NCI-H1105 treated with DMSO at 0.1 percent for 48 hours (cell line): ENCODE data around the gene OR52E4.

Experiments
- DNase-seq: peaks from one replicate; lab custom pipeline; 2025; lab: John Stamatoyannopoulos, UW

OR52E4 gene

DNA sequence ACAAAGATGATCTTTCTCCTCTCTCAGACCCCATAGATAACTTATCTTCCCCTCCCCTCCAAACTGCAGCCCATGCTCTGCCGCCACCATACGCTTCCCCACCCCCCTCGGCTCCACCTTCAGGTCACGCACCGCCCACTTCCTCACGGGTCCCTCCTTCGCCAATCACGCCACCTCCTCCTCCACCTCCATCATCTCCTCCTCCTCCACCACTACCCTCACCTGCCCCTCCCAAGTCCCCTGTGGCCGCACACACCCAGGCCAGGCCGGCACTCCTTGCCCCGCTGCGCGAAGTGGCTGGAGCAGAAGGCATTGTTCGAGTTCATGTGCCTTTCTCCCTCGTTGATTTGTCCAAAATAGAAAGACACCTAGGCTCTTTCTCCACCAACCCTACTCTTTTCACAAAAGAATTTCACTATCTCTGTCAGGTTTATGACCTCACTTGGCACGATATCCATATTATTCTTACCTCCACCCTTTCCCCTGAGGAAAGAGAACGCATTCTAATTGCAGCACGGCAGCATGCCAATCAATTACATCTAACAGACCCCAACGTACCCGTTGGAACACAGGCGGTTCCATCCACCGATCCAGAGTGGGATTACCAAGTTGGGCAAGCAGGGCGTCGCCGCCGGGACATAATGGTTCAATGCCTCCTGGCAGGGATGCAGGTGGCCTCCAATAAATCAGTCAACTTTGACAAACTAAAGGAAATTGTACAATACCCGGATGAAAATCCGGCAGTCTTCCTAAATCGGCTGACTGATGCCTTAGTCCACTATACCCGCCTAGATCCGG, 49.3 kb downstream of the OR52E4 start:
- no peak for DNase-seq

DNA sequence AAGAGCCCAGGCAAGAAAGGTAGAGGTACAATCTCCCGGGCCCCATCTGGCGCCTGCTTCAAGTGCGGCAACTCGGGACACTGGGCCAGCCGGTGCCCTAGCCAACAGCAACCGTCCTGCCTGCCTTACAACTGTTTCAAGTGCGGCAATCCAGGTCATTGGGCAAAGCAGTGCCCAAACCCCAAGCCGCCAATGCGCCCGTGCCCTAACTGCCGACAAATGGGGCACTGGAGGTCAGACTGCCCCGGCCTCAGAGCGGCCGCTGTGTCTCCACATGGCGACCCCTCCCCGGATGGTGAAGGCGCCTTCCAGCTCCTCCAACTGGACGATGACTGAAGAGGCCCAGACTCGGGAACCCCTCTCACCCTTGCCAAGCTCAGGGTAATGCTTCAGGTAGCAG, 50.2 kb downstream of the OR52E4 start:
- DNase-seq: no peak

DNA sequence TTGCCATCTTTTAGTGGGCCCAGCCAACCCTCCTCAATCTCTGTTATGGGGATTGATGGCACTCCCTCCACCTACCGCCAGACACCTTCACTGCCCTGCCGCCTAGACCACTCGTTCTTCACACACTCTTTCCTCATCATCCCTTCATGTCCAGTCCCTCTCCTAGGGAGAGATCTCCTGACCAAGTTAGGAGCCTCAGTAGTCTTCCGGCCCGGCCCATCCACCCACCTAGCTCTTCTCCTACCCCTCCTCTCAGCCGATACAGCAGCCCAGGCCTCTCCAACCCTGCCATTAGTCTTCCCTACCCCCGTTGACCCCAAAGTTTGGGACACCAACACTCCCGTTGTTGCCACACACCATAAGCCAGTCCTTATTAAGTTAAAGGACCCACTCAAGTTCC, 50.6 kb downstream of the OR52E4 start:
- DNase-seq: no peak

DNA sequence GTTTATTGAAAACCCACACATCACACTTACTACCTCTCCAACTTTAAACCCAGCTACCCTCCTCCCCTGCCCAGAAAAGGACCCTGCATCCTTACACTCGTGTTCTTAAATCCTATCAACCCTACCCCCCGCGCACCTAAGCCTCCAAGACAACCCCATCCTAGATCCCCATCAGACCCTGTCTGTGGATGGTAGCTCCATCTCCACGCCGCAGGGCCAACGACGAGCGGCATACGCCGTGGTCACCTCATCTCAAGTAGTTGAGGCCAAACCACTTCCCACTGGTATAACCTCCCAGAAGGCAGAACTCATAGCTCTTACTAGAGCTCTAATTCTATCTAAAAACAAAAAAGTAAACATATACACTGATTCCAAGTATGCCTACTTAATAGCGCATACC, 52.2 kb downstream of the OR52E4 start:
- DNase-seq: no peak

DNA sequence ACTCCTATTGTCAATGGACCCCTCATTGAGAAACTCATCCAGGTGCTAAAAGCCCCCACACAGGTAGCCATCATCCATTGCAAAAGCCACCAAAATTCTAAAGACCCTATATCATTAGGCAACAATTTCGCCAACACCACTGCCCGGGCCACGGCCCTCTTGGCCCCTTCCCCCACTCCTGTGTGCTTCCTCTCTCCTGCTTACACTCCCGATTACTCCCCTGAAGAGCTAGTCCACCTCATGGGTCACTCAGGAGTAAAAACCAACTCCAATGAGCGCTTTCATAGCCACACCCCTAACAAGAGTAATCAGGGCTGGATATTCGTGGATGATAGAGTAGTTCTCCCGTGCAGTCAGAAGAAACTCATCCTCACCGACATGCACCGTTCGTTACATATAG, 52.7 kb downstream of the OR52E4 start:
- no peak for DNase-seq
